Caco-2 (cell line): ENCODE results near the gene AKAP5. TPM values are rescaled to one million over a fixed set of nuclear protein-coding genes. Genes with fewer than 3 reads are reported as not detected.

Source experiments
- BruUV-seq: library from RNA; stranded (reverse); fragments of 400-500 nt; replicated peaks from 2 replicates; lab custom pipeline; 2021; lab: Mats Ljungman, UMichigan
- CTCF ChIA-PET: fragments of 300-600 bp; sonication (Branson Sonifier 250); formaldehyde crosslinking; loops from one replicate; lab custom pipeline; 2022; ENCODE audit warnings: antibody characterized with exemption; lab: Charles Lee
- POLR2A ChIA-PET: fragments of 300-600 bp; sonication (Branson Sonifier 250); formaldehyde crosslinking; loops from one replicate; lab custom pipeline; 2022; ENCODE audit warnings: antibody characterized with exemption; lab: Charles Lee
- DNase-seq, 2 experiments: peaks; one replicate each; pipeline versions ENCODE4 v3.0.0 to v3.0.0-alpha.2; 2020 to 2022
- H3K27me3 ChIP-seq: replicated peaks from 2 replicates; pipeline ENCODE4 v1.6.0; 2011; ENCODE audit warnings: low read length; ENCODE audit not compliant: control insufficient read depth, insufficient read depth
- H3K36me3 ChIP-seq: 2 replicates; pipeline ENCODE4 v1.5.1; 2011; ENCODE audit warnings: low read length; ENCODE audit not compliant: control insufficient read depth, insufficient read depth
- H3K4me1 ChIP-seq: fragments of 250-450 bp; sonication (Bioruptor Pico); 2 replicates; pipeline ENCODE4 v1.5.1; 2020; ENCODE audit warnings: mild to moderate bottlenecking
- H3K4me3 ChIP-seq: 2 replicates; pipeline ENCODE4 v1.5.1; 2011; ENCODE audit warnings: low read depth, mild to moderate bottlenecking, control low read depth, low read length
- H3K9me3 ChIP-seq: fragments of 250-450 bp; sonication (Bioruptor Pico); 2 replicates; pipeline ENCODE4 v1.5.1; 2020; ENCODE audit warnings: mild to moderate bottlenecking, moderate library complexity
- H3K27ac Mint-ChIP-seq: one replicate; pipeline ENCODE4 v1.8.0; 2022; ENCODE audit warnings: mixed read lengths; ENCODE audit not compliant: unreplicated experiment
- H3K27me3 Mint-ChIP-seq: one replicate; pipeline ENCODE4 v1.8.0; 2022; ENCODE audit warnings: mixed read lengths; ENCODE audit not compliant: insufficient read depth, unreplicated experiment
- H3K36me3 Mint-ChIP-seq: one replicate; pipeline ENCODE4 v1.8.0; 2022; ENCODE audit warnings: mild to moderate bottlenecking, mixed read lengths; ENCODE audit not compliant: insufficient read depth, unreplicated experiment
- H3K4me1 Mint-ChIP-seq: one replicate; pipeline ENCODE4 v1.8.0; 2022; ENCODE audit warnings: low read depth, mixed read lengths; ENCODE audit not compliant: unreplicated experiment
- H3K4me3 Mint-ChIP-seq: one replicate; pipeline ENCODE4 v1.8.0; 2022; ENCODE audit warnings: mild to moderate bottlenecking, moderate library complexity, mixed read lengths; ENCODE audit not compliant: unreplicated experiment
- H3K9me3 Mint-ChIP-seq: one replicate; pipeline ENCODE4 v1.8.0; 2022; ENCODE audit warnings: mixed read lengths; ENCODE audit not compliant: unreplicated experiment
- intact Hi-C: fragments of 100-400 bp; cut with micrococcal nuclease; formaldehyde crosslinking; loops from one replicate; pipeline ENCODE4 v1.10.0; 2022; ENCODE audit not compliant: unreplicated experiment
- total RNA-seq: library from RNA; stranded (reverse); gene quantifications from 2 replicates; pipeline ENCODE4 v1.2.3, GENCODE V29; 2022
- TF ChIP-seq, protein P1 (sequence below), 2 experiments: fragments of 200-600 bp in 1 of 2; IDR thresholded peaks; 1 replicate in 1 of 2; 2 replicates in 1 of 2; pipeline versions ENCODE4 v1.5.1 to v1.8.0; 2011 to 2022; ENCODE audit warnings: antibody characterized with exemption in 1 of 2, control low read depth in 1 of 2, inconsistent platforms in 1 of 2, low read depth in 1 of 2, low read length in 1 of 2, mild to moderate bottlenecking in 1 of 2, moderate library complexity in 1 of 2; ENCODE audit not compliant: insufficient read depth in 1 of 2, severe bottlenecking in 1 of 2, unreplicated experiment in 1 of 2

AKAP5 gene
- total RNA-seq, 1 experiment from 2014 or later, result 15.0 TPM

DNA sequence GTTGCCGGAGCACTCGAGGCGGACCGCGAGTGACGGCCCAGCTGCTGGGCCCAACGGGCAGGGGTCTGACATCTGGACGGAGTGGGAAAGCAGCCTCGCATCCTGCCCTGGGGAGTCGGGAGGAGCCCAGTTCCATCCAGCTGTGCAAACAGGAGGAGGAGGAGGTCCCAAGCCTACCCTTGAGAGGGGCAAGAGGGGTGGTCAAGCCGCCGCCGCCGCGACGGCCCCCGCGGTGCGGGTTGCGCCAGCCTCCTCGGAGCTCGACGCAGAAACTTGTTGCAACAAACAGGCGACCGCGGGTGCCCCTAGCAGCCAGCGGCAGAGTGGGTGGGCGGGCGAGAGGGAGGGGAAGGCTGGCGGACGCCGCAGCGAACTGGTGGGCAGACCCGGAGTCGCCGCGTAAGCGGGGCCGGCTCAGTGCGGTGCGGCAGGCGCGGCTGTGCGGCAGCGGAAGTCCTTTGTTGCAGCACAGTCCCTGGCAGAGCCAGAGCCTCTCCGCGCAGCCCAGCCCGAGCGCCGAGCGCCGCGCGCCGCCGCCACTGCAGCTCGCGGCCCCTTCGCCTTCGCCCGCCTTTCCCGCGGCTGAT lies 39.1 kb downstream of the AKAP5 start, which contains the start of gene ZBTB1:
Gene ZBTB1, plus strand, starts transcription at position 461 of the 587 bp plus-strand sequence. CDS start 16,735 bp downstream, outside the sequence.
- H3K36me3 ChIP-seq, result no peaks in the 10 kb centered on the region
- peaks cover 33% of the 10 kb centered on the region for H3K4me1 ChIP-seq
- Mint-ChIP-seq H3K36me3 (peaks cover 44% of the 10 kb centered on the region), H3K9me3 (no peaks in the 10 kb centered on the region), H3K27ac (peak within 1 kb of the TSS; percentile 81), H3K4me1 (peaks cover 21% of the 10 kb centered on the region), H3K27me3 (no peaks in the 10 kb centered on the region), H3K4me3 (peak within 1 kb of the TSS; percentile 78)
- intact Hi-C loops, result loop anchor here (1.0 to 10.0 kb wide), 4 partner anchors 117 to 390 kb away; partner anchors contain the start of genes MTHFD1 and PLEKHG3
- H3K9me3 ChIP-seq, result no peaks in the 10 kb centered on the region
- no peaks in the 10 kb centered on the region for H3K27me3 ChIP-seq
- TF ChIP-seq, protein P1, sequence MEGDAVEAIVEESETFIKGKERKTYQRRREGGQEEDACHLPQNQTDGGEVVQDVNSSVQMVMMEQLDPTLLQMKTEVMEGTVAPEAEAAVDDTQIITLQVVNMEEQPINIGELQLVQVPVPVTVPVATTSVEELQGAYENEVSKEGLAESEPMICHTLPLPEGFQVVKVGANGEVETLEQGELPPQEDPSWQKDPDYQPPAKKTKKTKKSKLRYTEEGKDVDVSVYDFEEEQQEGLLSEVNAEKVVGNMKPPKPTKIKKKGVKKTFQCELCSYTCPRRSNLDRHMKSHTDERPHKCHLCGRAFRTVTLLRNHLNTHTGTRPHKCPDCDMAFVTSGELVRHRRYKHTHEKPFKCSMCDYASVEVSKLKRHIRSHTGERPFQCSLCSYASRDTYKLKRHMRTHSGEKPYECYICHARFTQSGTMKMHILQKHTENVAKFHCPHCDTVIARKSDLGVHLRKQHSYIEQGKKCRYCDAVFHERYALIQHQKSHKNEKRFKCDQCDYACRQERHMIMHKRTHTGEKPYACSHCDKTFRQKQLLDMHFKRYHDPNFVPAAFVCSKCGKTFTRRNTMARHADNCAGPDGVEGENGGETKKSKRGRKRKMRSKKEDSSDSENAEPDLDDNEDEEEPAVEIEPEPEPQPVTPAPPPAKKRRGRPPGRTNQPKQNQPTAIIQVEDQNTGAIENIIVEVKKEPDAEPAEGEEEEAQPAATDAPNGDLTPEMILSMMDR (IDR thresholded peaks at IDR 0.05; ENCODE audit: insufficient read depth in 1 of 2, low read depth in 1 of 2, low read length in 1 of 2, severe bottlenecking in 1 of 2, unreplicated experiment in 1 of 2), result no peak
- CTCF ChIA-PET, result interaction anchor here (0.6 to 0.7 kb wide), 4 partner anchors 36 to 929 kb away, joined by 4 to 5 read pairs (median 4); partner anchors contain the start of gene HSPA2
- peak within 1 kb of the TSS; percentile 97 for H3K4me3 ChIP-seq
- peak; percentile 84 to 89 for DNase-seq
- POLR2A ChIA-PET, result interaction anchor here (0.7 to 1.7 kb wide), 10 partner anchors 17 to 863 kb away, joined by 3 to 14 read pairs (median 6); partner anchors contain the start of genes MTHFD1, PLEKHG3 and WDR89
- BruUV-seq, result no TSS peak

DNA sequence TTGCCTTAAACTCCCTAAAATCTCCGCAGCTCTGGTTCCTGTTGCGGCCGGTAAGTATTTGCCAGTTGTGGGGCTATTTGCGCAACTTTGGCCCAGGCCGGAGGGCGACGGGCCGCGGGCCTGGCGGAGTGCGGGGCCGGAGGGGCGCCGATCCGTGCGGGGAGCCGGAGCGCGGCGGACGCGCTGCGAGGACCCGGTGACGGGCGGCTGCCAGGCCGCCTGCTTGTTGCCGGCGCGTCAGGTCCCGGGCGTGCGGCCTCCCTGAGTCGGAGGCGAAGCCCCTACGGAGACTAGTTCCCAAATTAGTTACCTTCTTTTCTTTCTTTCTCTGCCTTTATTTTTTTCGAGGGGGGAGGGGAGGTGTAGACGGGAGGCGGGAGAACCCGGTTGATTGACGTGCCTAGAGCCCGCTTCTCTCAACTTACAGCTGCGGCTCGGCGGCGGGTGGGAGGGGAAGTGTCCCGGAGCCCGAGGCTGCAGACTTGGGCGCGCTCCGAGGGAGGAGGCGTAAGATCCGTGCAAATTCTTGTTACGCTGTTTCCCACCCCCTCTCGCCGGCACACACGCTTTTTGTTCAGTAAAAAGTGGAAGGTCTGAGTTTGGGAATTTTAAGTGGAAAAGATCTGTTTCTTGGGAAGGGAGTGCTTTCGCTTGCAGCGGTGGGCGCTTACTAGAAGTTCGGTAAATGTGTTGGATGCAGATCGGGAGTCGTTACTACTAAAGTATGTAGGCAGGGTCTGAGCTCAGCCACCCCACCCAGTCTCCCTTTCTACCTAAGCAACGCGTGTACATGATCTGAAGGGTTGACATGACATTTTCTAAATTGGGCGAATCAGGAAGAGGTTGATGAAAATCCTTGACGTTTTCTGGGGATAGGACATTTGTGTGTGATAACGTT lies 39.8 kb downstream of the AKAP5 start:
- Mint-ChIP-seq H3K36me3 (peaks cover 39% of the 10 kb centered on the region), H3K4me3 (peak overlapping the region; percentile 78), H3K27me3 (no peaks in the 10 kb centered on the region), H3K27ac (peak overlapping the region; percentile 81), H3K9me3 (no peaks in the 10 kb centered on the region), H3K4me1 (peaks cover 19% of the 10 kb centered on the region)
- Histone ChIP-seq H3K9me3 (no peaks in the 10 kb centered on the region), H3K4me1 (peaks cover 33% of the 10 kb centered on the region), H3K27me3 (no peaks in the 10 kb centered on the region), H3K36me3 (no peaks in the 10 kb centered on the region), H3K4me3 (peak overlapping the region; percentile 97)
- DNase-seq, result peak; percentile 88 to 90
- intact Hi-C loops, result loop anchor here (1.0 to 10.0 kb wide), 4 partner anchors 118 to 390 kb away; partner anchors contain the start of genes MTHFD1 and PLEKHG3
- CTCF ChIA-PET, result interaction anchor here (0.6 to 0.8 kb wide), 3 partner anchors 78 to 406 kb away, joined by 3 to 4 read pairs (median 3); no protein-coding TSS in a partner anchor
- POLR2A ChIA-PET, result interaction anchor here (0.6 to 1.7 kb wide), 9 partner anchors 98 to 863 kb away, joined by 3 to 14 read pairs (median 4); partner anchors contain the start of genes MTHFD1, PLEKHG3 and WDR89
- TF ChIP-seq, protein P1 (IDR thresholded peaks at IDR 0.05; ENCODE audit: insufficient read depth in 1 of 2, low read depth in 1 of 2, low read length in 1 of 2, severe bottlenecking in 1 of 2, unreplicated experiment in 1 of 2), result no peak
- BruUV-seq, result TSS peak; percentile 42

DNA sequence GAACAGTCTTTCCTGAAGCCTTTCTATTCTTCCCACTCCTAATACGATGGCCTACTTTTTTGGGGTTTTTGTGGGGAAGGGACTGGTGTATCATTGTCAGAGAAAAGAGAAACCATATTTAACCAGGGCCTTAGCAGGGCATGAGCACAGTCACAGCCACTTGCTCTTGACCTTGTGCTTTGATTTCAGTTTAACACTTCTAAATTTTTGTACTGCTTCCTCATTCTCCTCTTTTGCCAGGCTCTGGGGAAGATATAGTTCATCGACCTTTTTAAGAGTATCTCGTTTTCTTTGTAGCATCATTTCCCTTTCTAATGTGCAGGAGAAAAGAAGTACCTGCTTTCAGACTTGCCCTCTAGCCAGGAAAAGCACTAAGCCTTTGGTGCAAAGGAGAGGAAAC lies 41.4 kb downstream of the AKAP5 start:
- H3K36me3 ChIP-seq, result no peaks in the 10 kb centered on the region
- H3K4me1 ChIP-seq, result peaks cover 30% of the 10 kb centered on the region
- no peak overlapping the region for H3K27ac Mint-ChIP-seq
- H3K4me1 Mint-ChIP-seq, result peaks cover 28% of the 10 kb centered on the region
- H3K27me3 ChIP-seq, result no peaks in the 10 kb centered on the region
- DNase-seq, result no peak
- TF ChIP-seq, protein P1 (IDR thresholded peaks at IDR 0.05; ENCODE audit: insufficient read depth in 1 of 2, low read depth in 1 of 2, low read length in 1 of 2, severe bottlenecking in 1 of 2, unreplicated experiment in 1 of 2), result no peak
- no TSS peak for BruUV-seq
- peak overlapping the region; percentile 24 for H3K4me3 Mint-ChIP-seq
- H3K9me3 ChIP-seq, result no peaks in the 10 kb centered on the region
- no peak overlapping the region for H3K4me3 ChIP-seq
- H3K36me3 Mint-ChIP-seq, result peaks cover 39% of the 10 kb centered on the region
- no peaks in the 10 kb centered on the region for H3K27me3 Mint-ChIP-seq
- CTCF ChIA-PET, result no interaction called here
- no peaks in the 10 kb centered on the region for H3K9me3 Mint-ChIP-seq
- intact Hi-C loops, result loop anchor here (10.0 kb wide), 2 partner anchors 248 to 388 kb away; no protein-coding TSS in a partner anchor
- POLR2A ChIA-PET, result no interaction called here
